Hepatocyte (in vitro differentiated cells): ENCODE measurements around the gene MARCO.

Experiments
- EZH2 ChIP-seq: fragments of 200-600 bp; sonication (generic); IDR thresholded peaks from 2 replicates; pipeline ENCODE4 v1.6.1; 2016; ENCODE audit warnings: antibody characterized with exemption, mild to moderate bottlenecking, borderline replicate concordance
- TF ChIP-seq, protein P1 (sequence below): fragments of 200-600 bp; sonication (generic); IDR thresholded peaks from 2 replicates; pipeline ENCODE4 v1.5.1; 2016; ENCODE audit warnings: antibody characterized with exemption, mild to moderate bottlenecking; ENCODE audit not compliant: poor library complexity

DNA sequence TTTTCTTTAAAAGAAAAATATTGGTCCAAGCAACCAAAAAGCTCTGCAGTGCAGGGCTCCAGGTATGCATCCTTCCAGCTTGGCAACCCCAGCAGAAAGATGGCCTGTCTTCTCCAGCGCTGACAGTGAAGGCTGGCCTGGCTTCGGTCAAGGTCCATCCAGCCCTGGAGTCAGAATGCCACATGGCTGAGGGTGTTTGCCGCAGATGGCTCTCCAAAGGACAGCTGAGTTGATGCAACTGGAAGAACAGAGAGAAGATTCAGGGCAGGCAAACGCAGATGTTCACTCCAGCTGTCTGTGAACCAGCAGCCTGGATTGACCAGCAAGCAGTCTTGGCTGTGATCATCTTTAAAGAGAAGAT is 51.4 kb downstream of the MARCO start:
- TF ChIP-seq, protein P1, sequence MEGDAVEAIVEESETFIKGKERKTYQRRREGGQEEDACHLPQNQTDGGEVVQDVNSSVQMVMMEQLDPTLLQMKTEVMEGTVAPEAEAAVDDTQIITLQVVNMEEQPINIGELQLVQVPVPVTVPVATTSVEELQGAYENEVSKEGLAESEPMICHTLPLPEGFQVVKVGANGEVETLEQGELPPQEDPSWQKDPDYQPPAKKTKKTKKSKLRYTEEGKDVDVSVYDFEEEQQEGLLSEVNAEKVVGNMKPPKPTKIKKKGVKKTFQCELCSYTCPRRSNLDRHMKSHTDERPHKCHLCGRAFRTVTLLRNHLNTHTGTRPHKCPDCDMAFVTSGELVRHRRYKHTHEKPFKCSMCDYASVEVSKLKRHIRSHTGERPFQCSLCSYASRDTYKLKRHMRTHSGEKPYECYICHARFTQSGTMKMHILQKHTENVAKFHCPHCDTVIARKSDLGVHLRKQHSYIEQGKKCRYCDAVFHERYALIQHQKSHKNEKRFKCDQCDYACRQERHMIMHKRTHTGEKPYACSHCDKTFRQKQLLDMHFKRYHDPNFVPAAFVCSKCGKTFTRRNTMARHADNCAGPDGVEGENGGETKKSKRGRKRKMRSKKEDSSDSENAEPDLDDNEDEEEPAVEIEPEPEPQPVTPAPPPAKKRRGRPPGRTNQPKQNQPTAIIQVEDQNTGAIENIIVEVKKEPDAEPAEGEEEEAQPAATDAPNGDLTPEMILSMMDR, result no peak
- TF ChIP-seq EZH2, result no peak
